HG03108 (cell line): ENCODE results near the gene NPDC1.

ENCODE experiments used
- ATAC-seq: cut with Tn5 transposase; IDR thresholded peaks from one replicate; pipeline ENCODE4 v1.9.1; 2021; ENCODE audit warnings: moderate library complexity; ENCODE audit not compliant: unreplicated experiment

Gene NPDC1

GRCh38 chr9:137057545-137057944 is 11.6 kb upstream of the NPDC1 start:
- no peak for ATAC-seq

DNA sequence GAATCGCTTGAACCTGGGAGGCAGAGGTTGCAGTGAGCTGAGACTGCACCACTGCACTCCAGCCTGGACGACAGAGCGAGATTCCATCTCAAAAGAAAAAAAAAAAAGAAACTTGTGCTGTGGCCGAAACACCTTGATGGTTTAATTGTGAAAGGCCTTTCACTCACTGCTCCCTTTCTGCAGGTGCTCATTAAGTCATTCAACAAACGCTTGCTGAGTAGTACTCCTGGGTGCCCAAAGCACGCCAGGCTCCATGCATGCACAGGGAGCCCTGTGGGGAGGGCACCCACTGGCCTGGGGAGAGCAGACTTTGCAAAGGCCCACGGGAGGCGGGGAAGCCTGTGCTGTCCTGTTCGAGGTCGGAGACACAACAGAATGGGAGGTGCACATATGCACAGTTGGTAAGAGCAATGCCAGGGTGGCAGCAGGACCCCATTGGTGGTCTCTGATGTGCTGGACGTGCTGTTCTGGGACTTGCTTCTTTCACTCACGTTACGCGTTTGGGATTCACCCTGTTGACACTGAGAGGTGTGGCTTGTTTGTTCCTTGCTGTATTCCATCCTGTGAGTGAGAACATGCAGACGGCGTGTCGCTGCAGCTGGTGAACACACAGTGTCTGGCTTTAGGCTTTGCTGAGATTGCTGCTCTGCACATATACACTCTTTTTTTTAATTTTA is 10.9 kb upstream of the NPDC1 start:
- ATAC-seq, result no peak

GRCh38 chr9:137055385-137056364 is 9.7 kb upstream of the NPDC1 start:
- ATAC-seq, result no peak

DNA sequence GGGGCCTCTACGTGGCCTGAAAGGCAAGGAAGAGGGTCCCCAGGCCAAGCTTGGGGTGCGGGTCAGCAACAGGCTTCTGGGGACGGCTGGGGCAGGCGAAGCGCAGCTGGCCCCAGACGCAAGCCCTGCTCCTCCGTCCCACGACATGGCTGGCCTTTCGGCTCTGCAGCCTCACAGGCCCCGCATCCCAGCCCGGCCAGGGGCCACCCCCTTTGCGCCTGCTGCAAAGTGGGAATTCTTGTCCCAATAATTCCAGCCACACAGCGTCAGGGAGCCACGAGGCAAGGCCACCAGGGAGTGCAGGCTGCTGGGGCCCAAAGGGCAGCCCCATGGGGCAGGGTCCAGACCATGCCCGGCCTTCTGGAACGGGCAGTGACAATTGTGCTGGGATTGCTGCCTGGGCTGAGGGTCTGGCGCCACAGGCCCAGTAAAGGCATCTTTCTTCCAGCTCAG is 9.0 kb upstream of the NPDC1 start:
- no peak for ATAC-seq

DNA sequence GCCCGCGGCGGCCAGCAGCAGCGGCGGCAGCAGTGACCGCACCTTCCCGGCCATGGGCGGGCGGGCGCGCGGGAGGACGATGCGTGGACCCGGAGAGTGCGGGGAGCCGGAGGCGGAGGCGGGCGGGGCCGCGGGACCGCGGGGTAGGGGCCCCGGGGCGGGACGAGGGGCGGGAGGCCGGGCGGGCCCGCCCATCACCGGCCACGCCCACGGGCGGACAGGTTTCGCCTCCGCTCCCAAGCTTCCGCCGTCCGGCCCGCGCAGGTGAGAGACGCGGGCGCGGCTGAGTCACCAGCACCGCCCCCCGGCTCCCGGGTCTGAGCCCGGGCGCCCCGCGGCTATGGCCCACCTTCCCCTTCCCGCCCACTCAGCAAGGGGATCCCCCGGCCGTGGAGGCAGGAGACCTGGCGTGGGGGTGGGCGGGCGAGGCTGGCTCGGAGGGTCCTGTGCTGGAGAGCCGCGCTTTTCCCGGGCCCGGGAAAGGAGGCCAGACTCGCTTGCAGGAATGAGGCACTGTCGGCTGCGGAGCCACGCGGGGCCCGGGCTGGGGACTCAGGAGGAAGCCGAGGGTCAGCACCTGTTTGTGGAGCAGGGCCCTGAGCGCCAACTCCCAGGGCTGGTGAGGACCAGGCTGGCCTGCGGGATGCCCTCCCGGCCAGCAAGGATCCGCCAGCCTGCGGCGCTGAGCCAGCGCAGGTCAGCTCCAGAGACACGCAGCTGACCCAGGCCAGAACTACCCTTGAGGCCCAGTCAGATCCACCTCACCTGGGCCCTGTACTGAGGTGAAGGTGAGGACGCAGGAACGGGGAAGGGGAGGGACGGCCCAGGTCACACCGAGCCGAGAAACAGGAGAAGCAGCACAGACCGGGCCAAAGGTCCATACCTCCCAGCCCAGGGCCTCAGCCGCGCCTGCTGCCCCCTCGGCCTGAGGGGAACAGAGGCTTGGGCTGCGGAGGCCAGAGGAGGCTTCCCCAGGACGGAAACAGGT is 8.3 kb upstream of the NPDC1 start, which contains the start of gene ENTPD2:
TSS of gene ENTPD2 (minus strand) at position 118 of the 988 bp plus-strand sequence. CDS start at position 54, 64 bp downstream.
- no peak for ATAC-seq

DNA sequence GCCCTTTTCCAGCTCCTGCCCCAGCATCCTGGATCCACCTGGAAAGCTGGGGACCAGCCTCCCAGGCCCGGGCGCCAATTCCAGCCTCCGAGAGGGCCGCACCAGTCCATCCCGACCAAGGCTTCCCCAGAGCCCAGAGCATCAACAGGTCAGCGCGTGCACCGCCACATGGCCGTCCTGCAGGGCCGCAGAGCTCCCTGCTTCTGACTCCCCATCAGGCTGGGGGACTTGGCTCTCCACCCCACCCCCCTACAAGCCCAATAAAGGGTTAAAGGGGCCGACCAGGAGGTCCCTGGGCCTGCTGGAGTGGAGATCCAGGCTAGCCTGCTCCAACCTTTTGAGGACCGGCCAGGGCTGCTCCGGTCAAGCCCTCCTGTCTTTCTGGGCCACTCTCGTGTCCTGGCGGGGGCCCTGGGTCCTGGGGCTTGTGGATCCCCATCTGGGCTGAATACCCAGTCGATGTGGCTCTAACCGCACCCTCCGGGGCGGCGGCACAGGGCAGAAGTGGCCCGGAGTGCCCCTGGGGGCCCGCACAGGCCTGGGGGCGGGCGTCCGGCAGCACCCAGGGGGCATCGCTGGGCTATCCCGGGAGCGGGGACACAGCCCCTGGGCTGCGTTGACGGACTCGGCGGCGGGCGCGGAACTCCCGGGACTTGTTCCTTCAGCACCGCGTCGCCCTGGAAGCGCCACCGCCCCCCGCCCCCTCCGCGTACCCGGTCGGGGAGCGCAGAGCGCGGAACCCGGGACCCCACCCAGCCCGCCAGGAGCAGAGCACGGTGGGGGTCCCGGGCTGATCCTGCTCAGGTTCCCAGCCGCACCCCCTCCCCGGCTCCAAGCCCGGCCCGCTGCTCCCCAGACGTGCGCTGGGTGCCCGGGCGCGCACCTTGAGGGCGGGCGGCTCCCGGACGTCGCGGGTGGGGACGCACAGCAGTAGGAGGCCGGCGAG is 7.3 kb upstream of the NPDC1 start:
- no peak for ATAC-seq

- ATAC-seq, result no peak
These were observed 6.3 kb upstream of the NPDC1 start for GRCh38 chr9:137052293-137052692.

GRCh38 chr9:137051145-137051724 is 5.3 kb upstream of the NPDC1 start:
- ATAC-seq, result no peak

GRCh38 chr9:137050570-137050969 is 4.6 kb upstream of the NPDC1 start:
- ATAC-seq, result no peak

DNA sequence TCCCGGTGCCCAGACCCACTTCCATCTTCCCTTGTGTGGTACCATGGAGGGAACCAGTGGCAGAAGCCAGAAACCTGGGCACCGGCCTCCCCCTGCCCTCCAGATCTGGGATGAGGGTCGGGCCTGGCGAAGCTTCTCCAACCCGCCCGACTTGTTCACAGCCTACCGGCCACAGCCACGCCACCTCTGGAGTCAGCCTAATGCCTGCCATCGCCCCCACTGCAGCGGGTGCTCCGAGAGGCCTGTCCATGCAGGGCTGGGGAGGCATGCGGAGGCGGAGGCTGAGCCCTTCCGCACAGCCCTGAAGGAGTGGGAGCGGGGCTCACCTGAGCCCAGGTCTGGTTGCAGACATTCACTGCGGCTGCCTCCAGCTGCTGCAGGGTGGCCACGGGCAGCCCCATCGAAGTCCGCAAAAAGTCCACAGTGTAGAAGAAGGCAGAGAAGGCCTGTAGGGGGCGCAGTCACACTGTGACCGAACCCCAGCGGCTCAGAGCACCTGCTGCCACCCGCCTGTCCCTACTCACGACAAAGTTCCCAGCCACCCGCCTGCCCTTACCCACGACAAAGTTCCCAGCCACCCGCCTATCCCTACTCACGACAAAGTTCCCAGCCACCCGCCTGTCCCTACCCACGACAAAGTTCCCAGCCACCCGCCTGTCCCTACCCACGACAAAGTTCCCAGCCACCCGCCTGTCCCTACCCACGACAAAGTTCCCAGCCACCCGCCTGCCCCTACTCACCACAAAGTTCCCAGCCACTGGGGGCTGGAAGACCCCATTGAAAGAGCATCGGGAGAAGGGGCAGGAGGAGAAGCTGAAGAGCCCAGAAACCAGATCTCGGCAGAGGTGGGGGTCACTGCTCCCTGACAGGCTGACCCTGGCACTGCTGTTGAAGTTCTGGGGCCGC is 3.8 kb upstream of the NPDC1 start:
- ATAC-seq, result no peak

DNA sequence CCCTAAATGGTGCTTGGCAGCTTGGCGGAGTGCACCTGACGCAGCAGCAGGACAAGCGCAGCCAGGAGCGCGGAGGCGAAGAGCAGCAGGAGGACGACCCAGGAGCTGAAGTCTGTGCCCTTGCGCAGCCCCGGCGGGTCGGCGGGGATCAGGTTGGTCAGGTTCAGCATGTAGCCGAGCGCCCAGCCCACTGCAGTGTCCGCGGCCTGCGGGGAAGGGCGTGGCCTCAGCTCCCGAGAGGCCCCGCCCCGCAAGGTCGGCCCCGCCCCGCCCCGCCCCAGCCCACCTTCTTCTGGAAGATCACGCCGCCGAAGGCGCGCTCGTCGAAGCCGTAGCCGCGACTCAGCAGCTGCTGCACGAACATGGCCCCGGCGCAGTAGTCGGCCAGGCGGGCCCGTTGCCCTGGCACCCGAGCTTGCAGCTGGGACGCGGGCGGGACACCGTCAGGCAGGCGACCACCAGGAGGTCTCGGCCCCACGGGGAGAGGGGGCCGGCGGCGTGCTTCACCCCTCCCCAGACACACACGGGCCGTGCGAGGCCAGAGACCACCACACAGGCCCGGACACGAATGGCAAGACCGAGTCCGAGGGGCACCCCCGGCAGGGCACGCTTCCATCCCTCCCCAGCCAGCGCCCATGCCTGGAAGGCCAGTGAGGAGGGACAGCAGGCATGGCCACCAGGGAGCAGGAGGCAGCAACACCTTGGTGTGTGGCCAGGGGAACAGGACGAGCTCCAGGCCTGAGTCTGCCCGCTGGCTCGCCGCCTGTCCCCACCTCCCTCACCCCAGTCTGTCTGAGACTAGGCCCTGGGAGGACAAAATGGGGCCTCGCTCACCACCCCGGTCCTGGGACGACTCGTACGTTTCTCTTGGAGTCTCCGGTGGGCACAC is 2.9 kb upstream of the NPDC1 start:
- ATAC-seq, result no peak

GRCh38 chr9:137045294-137046087 is 486 bp downstream of the NPDC1 start:
- ATAC-seq, result no peak

DNA sequence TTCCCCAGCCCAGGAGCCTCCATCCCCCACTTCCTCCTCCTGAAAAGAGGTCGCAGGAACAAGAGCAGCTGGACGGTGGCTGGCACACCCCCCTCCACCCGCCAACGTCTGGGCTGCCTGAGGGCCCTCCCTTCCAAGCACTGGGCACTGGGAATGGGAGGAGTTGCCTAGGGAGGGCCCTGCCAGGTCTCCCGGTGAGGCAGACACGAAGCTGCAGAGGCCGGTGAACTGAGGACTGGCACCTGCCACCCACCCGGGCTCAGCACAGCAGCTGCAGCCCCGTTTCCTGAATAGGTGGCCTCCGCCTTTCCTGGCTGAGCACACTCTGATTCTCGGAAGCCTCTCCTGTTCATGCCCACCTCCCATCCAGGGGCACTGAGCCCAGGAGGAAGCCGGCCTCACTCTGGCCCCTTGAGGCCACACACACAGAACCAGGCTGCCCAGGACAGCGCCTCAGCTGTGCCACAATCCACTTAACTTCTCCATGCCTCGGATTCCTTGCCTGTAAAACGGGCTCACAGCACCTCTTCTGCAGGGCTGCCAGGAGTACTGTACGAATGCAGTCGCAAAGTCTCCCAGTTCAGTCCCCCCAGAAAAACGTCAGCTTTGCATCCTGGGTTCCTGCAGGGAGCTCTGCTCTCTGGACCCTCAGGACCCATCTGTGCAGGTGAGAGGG is 1.3 kb downstream of the NPDC1 start:
- no peak for ATAC-seq

- no peak for ATAC-seq
These were observed 1.9 kb downstream of the NPDC1 start for GRCh38 chr9:137044037-137044436.

- ATAC-seq, result no peak
These were observed 2.9 kb downstream of the NPDC1 start for GRCh38 chr9:137042751-137043727.
